HG02588 (cell line): Measurements from ENCODE around the gene TGFB1.
A peak's percentile ranks its signal among the peaks of the same experiment; 100 is the strongest.
"Not testable (repeated sequence)": the region's sequence is repeated elsewhere in the genome, so short reads cannot be mapped to it uniquely, and the experiment has no call there.

Experiments used
- ATAC-seq: cut with Tn5 transposase; IDR thresholded peaks from one replicate; pipeline ENCODE4 v1.9.1; 2021; ENCODE audit warnings: mild to moderate bottlenecking, moderate library complexity; ENCODE audit not compliant: unreplicated experiment

Gene TGFB1

DNA sequence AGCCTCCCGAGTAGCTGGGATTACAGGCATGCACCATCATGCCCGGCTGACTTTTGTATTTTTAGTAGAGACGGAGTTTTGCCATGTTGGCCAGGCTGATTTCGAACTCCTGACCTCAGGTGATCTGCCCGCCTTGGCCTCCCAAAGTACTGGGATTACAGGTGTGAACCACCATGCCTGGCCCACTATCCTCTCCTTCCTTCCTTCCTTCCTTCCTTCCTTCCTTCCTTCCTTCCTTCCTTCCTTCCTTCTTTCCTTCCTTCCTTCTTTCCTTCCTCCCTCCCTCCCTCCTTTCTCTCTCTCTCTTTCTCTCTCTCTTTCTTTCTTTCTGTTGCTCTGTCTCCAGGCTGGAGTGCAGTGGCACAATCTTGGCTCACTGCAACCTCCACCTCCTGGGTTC is 17.4 kb upstream of the TGFB1 start:
- ATAC-seq, result not testable (repeated sequence)

- ATAC-seq, result no peak
Measured at GRCh38 chr19:41369769-41370168, 16.0 kb upstream of the TGFB1 start.

- ATAC-seq, result no peak
Measured at GRCh38 chr19:41367848-41368301, 14.2 kb upstream of the TGFB1 start.

DNA sequence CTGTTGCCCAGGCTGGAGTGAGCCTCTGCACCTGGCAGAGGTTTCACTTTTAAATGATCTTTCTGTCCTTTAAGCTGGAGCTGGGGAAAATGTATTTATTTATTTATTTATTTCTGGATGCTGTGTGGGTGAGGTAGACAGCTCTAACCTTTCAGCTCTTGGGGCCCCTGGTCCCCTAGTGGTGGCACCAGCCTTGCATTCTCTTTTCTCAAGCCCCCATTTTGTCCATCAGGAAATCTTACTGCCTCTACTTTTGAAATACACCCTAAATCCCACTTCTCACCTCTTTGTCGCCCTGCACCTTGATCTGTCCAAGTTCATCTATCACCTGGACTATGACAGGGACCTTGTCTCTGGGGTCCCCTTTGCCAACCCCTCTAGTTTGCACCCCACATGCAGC is 12.4 kb upstream of the TGFB1 start:
- no peak for ATAC-seq

DNA sequence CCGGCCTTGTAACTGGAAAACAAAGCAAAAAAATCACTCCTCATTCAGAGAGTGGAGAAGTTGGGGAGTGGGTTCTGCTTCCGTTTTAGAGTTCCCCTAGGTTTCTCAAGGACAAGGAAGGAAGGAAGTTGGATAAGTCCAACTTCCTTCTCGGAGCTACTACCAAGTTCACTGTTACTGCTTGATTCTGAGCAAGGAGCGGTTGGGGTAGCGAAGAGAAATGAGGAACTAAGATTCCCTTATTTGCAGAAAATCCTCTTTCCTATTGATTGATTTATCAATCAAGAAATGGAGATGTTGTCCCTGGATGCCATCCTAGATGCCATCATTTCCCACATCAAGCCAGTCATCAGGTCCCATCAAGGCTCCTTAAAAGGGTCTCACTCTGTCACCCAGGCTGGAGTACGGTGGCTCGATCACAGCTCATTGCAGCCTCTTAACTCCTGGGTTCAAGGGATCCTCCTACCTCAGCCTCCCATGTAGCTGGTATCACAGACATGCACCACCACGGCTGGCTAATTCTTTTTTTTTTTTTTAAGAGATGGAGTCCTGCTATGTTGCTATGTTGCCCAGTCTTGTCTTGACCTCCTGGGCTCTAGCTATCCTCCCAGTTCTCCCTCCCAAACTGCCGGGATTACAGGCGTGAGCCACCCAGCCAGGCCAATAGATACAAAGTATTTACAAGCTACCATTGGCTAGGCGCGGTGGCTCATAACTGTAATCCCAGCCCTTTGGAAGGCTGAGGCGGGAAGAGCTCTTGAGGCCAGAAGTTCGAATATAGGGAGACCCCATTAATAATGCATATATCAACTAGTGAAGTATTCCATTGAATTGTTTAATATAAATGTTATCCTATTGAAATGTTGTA is 11.0 kb upstream of the TGFB1 start:
- no peak for ATAC-seq

DNA sequence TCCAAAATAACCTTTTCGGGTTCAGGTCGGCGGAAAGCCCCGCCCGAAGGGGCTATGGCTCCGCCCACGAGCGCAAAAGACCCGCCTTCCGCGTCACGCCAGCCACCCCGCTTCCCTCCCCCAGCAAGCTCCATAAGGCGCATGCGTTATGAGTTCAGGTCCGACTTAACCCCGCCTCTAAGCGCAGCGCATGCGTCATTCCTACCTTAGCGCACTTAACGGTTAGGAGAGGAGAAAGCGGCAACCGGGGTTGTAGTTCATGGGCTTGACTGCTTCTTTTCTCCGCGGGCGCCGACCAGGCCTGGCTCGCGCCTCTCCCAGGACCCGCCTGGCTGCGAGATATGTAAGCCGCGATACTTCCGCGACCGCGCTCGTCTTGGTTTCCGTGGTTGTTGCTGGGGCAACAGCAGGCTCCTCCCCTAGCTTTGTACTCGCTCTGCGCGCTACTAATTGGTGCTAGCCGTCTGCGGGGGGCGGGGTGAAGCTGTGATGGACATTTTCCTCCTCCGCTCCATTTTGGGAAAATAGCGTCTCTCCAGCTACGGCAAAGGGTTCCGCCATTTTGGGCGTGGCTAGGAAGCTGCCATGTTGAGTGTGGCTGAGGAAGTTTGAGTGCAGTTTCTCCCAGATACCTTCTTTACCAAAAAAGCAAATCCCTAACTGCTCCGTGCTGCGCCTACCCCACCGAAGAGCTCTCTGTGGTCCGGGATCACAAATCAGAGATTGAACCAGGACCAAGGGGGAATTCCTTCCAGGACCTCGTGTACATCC is 10.2 kb upstream of the TGFB1 start, which contains the start of gene B9D2:
TSS of gene B9D2 (minus strand) at position 397 of the 771 bp plus-strand sequence. CDS start 630 bp downstream, outside the sequence.
- ATAC-seq, result peak; percentile 81

GRCh38 chr19:41363371-41363752 is 9.6 kb upstream of the TGFB1 start:
- ATAC-seq, result no peak

DNA sequence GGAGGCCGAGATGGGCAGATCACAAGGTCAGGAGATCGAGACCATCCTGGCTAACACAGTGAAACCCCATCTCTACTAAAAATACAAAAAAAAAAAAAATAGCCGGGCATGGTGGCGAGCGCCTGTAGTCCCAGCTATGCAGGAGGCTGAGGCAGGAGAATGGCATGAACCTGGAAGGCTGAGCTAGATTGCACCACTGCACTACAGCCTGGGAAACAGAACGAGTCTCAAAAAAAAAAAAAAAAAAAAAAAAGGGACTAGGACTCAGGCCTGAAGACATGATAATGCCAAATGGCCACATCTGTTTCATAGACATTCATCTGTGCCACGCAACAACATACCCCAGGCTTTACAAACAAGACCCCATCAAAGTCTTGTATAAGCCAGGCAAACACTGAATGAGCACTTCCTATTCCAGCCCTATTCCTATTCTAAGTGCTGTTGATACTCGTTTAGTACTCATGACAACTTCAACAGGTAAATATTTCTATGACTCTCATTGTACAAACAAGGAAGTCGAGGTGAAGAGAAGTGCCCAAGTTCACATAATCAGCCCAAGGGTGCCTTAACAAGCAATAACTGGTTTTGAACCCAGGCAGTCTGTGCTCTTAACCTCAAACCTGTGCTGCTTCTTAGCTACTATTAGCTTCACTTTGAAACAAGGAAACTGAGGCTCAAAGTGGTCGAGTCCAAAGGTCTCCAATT is 8.6 kb upstream of the TGFB1 start:
- no peak for ATAC-seq

GRCh38 chr19:41359741-41360140 is 6.0 kb upstream of the TGFB1 start:
- no peak for ATAC-seq

DNA sequence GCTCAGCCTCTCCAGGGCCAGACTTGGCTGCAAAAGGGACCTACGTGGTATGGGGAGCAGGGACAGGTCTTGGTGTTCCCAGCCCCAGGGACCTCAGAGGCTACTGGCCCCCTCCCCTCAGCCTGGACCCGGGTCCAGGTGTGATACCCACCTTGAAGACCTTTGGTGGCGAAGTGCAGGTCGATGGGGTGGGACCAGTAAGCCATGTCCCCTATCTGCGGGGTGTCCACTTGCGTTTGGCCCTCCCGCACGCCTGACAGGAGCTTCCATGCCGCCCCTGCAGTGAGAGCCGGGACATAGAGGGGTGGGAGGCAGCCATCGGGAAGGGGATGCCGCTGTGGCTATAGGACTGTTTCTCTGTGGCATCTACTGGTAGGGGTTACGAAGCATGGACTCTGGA is 4.0 kb upstream of the TGFB1 start:
- ATAC-seq, result no peak

GRCh38 chr19:41356984-41357739 is 3.4 kb upstream of the TGFB1 start:
- ATAC-seq, result no peak

GRCh38 chr19:41355802-41356201 is 2.1 kb upstream of the TGFB1 start:
- ATAC-seq, result no peak

- ATAC-seq, result no peak
Measured at GRCh38 chr19:41355035-41355434, 1.3 kb upstream of the TGFB1 start.

- no peak for ATAC-seq
Measured at GRCh38 chr19:41354343-41354953, 726 bp upstream of the TGFB1 start.

- no peak for ATAC-seq
Measured at GRCh38 chr19:41352609-41353465, 885 bp downstream of the TGFB1 start.

- no peak for ATAC-seq
Measured at GRCh38 chr19:41352279-41352608, 1.5 kb downstream of the TGFB1 start.

DNA sequence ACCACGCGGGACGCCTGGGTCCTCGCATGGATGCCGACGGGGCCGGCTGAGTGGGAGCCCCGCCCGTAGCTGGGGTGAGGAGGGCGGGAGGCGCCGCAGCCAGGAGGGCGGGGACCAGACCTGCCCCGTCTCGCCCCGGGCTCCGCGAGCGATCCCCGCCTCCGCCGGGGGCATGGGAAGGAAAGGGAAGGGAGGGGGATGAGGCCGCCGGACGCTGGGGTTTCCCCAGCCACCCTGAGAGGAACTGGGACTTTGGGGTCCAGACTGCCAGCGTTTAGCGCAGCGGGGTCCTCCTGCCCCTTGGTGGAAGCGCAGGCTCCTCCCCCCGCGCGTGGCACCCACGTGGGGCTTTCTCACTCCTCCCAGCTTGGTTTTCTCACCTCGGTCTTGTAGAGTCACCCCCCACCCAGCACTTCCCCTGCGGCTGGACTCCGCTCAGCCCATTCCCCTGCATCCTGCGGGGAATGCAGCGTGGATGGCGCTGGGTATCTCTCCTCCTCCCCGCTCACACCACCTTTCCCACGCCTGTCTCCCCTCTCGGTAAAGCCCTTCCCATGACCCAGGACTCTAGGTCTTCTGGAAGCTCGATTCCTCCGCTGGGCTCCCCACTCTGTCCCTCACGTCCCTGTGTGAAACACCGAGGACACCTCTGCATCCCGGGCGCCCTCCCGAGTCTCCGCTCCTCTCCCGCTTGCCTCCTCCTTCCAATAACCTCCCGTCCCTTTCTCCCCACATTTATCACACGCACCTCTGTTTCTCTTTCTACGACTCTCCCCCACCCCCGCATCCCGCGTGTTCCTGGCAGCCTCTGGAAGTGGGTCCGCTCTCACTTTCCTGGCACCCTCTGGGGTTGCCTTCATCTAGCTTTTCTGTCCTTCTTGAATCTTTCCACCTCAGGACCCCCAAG is 2.1 kb downstream of the TGFB1 start:
- peak; percentile 40 for ATAC-seq

DNA sequence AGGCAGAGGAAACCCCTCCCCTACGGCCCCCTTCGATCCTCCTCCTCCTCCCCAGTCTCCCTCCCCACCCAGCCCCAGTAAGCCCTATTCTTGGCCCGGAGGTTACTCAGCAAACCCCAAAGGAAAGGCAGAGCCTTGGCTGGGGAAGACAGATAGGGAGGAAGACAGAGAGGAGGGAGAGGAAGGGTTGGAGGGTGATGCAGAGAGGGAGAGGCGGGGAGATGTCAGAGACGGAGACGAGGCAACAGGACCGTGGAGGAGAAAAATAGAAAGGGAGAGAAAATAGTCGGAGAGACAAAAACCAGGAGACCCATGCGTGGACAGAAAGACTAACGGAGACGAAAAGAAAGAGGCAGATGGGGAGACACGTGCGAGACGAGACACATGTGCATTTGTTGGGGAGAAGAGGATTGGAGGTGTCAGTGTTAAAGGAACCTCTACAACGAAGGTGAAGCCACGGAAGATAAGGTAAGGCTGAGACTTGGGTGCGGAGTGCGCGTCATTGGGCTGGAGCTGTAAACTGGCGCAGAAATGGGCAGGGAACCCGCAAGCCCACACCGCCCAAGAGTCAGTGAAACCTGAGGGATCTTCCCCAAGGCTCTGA is 2.9 kb downstream of the TGFB1 start:
- ATAC-seq, result no peak
